Endothelial cell (in vitro differentiated cells): ENCODE data around the gene CS. TPM values are rescaled to one million over a fixed set of nuclear protein-coding genes. Genes with fewer than 3 reads are reported as not detected.

ENCODE experiments used
- DNase-seq: peaks from one replicate; pipeline ENCODE4 v3.0.0; 2021; ENCODE audit warnings: low spot score
- H3K27ac Mint-ChIP-seq: one replicate; pipeline ENCODE4 v1.8.0; 2021; ENCODE audit warnings: mixed read lengths, inconsistent platforms; ENCODE audit not compliant: unreplicated experiment
- H3K27me3 Mint-ChIP-seq: one replicate; pipeline ENCODE4 v1.8.0; 2021; ENCODE audit warnings: mild to moderate bottlenecking, moderate library complexity, mixed read lengths, inconsistent platforms; ENCODE audit not compliant: unreplicated experiment
- H3K36me3 Mint-ChIP-seq: one replicate; pipeline ENCODE4 v1.8.0; 2021; ENCODE audit warnings: mild to moderate bottlenecking, low read depth, mixed read lengths, inconsistent platforms; ENCODE audit not compliant: unreplicated experiment
- H3K4me1 Mint-ChIP-seq: one replicate; pipeline ENCODE4 v1.8.0; 2021; ENCODE audit warnings: mild to moderate bottlenecking, mixed read lengths, inconsistent platforms; ENCODE audit not compliant: unreplicated experiment
- H3K4me3 Mint-ChIP-seq: one replicate; pipeline ENCODE4 v1.8.0; 2021; ENCODE audit warnings: mild to moderate bottlenecking, mixed read lengths, inconsistent platforms; ENCODE audit not compliant: unreplicated experiment
- H3K9me3 Mint-ChIP-seq: one replicate; pipeline ENCODE4 v1.8.0; 2021; ENCODE audit warnings: mixed read lengths, inconsistent platforms; ENCODE audit not compliant: unreplicated experiment
- total RNA-seq: library from RNA; stranded (reverse); fragmentation: NEBNext Ultra II Directional; extraction: Animal tissue kit (Norgen Biotek cat#: 25700); gene quantifications from one replicate; pipeline ENCODE4 v1.2.1, GENCODE V29; 2021; ENCODE audit not compliant: unreplicated experiment
- TF ChIP-seq, protein P1 (sequence below): fragments of 200-600 bp; sonication (generic); IDR thresholded peaks from one replicate; pipeline ENCODE4 v1.5.0; 2021; ENCODE audit warnings: antibody characterized with exemption; ENCODE audit not compliant: unreplicated experiment

The CS gene
- total RNA-seq, 1 donor from 2014 or later: 187 TPM

GRCh38 chr12:56315622-56316473 lies 15.7 kb upstream of the CS start, which contains the start of gene CNPY2:
CNPY2 (minus strand) TSS chr12:56315988; CDS start chr12:56315217, 771 bp downstream.
- Mint-ChIP-seq H3K27me3 (no peaks in the 10 kb centered on the region), H3K36me3 (peaks cover 5% of the 10 kb centered on the region), H3K27ac (peak within 1 kb of the TSS; percentile 96), H3K4me3 (peak within 1 kb of the TSS; percentile 99), H3K4me1 (peaks cover 4% of the 10 kb centered on the region), H3K9me3 (no peaks in the 10 kb centered on the region)
- peak; percentile 95 for DNase-seq
- TF ChIP-seq, protein P1, sequence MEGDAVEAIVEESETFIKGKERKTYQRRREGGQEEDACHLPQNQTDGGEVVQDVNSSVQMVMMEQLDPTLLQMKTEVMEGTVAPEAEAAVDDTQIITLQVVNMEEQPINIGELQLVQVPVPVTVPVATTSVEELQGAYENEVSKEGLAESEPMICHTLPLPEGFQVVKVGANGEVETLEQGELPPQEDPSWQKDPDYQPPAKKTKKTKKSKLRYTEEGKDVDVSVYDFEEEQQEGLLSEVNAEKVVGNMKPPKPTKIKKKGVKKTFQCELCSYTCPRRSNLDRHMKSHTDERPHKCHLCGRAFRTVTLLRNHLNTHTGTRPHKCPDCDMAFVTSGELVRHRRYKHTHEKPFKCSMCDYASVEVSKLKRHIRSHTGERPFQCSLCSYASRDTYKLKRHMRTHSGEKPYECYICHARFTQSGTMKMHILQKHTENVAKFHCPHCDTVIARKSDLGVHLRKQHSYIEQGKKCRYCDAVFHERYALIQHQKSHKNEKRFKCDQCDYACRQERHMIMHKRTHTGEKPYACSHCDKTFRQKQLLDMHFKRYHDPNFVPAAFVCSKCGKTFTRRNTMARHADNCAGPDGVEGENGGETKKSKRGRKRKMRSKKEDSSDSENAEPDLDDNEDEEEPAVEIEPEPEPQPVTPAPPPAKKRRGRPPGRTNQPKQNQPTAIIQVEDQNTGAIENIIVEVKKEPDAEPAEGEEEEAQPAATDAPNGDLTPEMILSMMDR: peak; percentile 35

DNA sequence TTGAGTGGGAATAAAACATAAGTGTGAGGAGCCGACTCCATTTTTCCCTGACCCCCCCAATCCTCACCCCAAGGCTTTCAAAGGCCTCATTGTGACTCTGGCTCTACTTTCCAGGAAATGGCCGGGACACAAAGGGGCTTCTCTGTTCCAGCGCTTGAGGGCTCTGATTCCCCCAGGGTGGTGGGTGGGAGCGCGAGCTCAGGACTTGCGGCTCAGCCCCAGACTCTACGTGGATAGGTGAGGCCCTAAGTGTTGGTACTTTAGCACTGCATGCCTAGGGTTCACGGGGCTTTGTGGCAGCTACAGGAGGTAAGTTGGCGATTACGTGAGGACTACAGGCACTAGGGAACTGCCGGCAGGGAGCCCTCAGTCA lies 15.1 kb upstream of the CS start:
- Mint-ChIP-seq H3K36me3 (peaks cover 6% of the 10 kb centered on the region), H3K4me1 (peaks cover 4% of the 10 kb centered on the region), H3K27me3 (no peaks in the 10 kb centered on the region), H3K9me3 (no peaks in the 10 kb centered on the region), H3K4me3 (peak overlapping the region; percentile 99), H3K27ac (peak overlapping the region; percentile 96)
- TF ChIP-seq, protein P1: no peak
- peak; percentile 11 for DNase-seq

DNA sequence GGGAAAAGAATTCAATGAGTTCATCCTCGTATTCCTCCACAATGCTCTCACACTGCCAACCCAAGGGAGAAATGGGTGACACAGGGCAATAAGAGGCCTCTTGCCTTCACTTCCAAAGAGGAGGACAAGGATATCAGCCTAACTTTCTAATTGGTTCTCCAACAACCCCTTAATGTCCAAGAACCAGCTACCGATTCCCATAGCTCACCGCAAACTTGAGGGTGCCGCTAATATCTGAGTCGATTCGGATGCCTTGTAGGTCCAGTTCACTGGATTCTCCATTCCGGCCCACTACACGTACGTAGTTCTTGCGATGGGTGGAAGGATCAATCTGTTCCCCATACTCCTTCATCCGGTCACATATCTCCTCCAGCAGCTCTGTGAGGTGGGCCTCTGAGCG lies 10.9 kb upstream of the CS start:
- no peak overlapping the region for H3K4me3 Mint-ChIP-seq
- TF ChIP-seq, protein P1: no peak
- DNase-seq: no peak
- peaks cover 2% of the 10 kb centered on the region for H3K4me1 Mint-ChIP-seq
- H3K27ac Mint-ChIP-seq: no peak overlapping the region
- H3K27me3 Mint-ChIP-seq: no peaks in the 10 kb centered on the region
- no peaks in the 10 kb centered on the region for H3K9me3 Mint-ChIP-seq
- H3K36me3 Mint-ChIP-seq: peaks cover 14% of the 10 kb centered on the region

DNA sequence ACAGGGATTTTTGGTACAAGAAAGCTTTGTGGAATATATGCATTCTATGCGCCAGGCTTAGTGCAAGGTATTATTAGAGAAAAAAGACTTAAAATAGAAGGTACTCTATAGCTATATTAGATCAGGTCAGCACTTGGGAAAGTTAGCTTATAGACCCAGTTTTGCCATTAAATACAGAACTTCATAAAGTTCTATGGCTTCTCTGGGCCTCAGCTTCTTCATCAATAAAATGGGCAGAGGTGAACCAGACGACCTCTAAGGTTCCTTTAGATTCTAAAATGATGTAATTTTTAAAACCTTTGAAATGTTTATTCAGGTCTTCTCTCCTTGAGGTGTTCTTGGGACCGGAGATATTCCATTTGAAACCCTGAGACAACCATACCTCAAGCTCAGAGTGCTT lies 8.6 kb upstream of the CS start:
- TF ChIP-seq, protein P1: no peak
- Mint-ChIP-seq H3K36me3 (peaks cover 15% of the 10 kb centered on the region), H3K4me3 (no peak overlapping the region), H3K27ac (no peak overlapping the region), H3K27me3 (no peaks in the 10 kb centered on the region), H3K4me1 (peaks cover 2% of the 10 kb centered on the region), H3K9me3 (no peaks in the 10 kb centered on the region)
- no peak for DNase-seq

DNA sequence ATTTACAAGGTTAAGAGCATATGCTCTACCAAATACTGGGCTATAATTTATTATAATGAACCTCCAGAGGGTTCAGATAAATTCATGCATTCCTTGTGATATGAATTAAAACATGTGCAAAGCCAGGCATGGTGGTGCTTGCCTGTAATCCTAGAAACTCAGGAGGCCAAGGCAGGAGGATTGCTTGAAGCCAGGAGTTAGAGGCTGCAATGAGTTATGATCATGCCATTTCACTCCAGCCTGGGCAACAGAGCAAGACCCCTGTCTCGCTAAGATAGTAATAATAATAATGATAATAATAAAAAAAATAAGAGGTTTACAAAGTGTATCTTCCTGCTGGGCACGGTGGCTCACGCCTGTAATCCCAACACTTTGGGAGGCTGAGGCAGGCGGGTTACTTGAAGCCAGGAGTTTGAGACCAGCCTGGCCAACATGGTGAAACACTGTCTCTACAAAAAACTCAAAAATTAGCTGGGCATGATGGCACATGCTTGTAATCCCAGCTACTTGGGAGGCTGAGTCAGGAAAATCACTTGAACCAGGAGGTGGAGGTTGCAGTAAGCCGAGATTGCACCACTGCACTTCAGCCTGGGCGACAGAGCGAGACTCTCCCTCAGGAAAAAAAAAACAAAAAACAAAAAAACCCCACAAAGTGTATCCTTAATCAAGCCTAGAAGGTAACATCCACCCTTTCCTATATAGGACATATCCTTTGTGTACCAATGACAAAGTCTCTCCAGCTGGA lies 7.3 kb upstream of the CS start:
- H3K36me3 Mint-ChIP-seq: peaks cover 15% of the 10 kb centered on the region
- DNase-seq: no peak
- no peaks in the 10 kb centered on the region for H3K9me3 Mint-ChIP-seq
- H3K27ac Mint-ChIP-seq: no peak overlapping the region
- H3K4me1 Mint-ChIP-seq: peaks cover 2% of the 10 kb centered on the region
- TF ChIP-seq, protein P1: no peak
- H3K27me3 Mint-ChIP-seq: no peaks in the 10 kb centered on the region
- no peak overlapping the region for H3K4me3 Mint-ChIP-seq
